Measurements from ENCODE around the gene ALDH4A1.

Gene ALDH4A1

GRCh38 chr1:18943162-18943561 lies 40.8 kb upstream of the ALDH4A1 start:
- TF ChIP-seq, protein P1, sequence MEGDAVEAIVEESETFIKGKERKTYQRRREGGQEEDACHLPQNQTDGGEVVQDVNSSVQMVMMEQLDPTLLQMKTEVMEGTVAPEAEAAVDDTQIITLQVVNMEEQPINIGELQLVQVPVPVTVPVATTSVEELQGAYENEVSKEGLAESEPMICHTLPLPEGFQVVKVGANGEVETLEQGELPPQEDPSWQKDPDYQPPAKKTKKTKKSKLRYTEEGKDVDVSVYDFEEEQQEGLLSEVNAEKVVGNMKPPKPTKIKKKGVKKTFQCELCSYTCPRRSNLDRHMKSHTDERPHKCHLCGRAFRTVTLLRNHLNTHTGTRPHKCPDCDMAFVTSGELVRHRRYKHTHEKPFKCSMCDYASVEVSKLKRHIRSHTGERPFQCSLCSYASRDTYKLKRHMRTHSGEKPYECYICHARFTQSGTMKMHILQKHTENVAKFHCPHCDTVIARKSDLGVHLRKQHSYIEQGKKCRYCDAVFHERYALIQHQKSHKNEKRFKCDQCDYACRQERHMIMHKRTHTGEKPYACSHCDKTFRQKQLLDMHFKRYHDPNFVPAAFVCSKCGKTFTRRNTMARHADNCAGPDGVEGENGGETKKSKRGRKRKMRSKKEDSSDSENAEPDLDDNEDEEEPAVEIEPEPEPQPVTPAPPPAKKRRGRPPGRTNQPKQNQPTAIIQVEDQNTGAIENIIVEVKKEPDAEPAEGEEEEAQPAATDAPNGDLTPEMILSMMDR (IDR thresholded peaks at IDR 0.05; ENCODE audit: borderline replicate concordance, insufficient read depth, low read depth, low read length) = no peak
- H3K4me3 ChIP-seq (ENCODE audit: low read depth, low read length) = no peak overlapping the region

- TF ChIP-seq, protein P1 (IDR thresholded peaks at IDR 0.05; ENCODE audit: borderline replicate concordance, insufficient read depth, low read depth, low read length) = no peak
- no peak overlapping the region for H3K4me3 ChIP-seq (ENCODE audit: low read depth, low read length)
Observed at GRCh38 chr1:18942340-18942739, 40.0 kb upstream of the ALDH4A1 start.

DNA sequence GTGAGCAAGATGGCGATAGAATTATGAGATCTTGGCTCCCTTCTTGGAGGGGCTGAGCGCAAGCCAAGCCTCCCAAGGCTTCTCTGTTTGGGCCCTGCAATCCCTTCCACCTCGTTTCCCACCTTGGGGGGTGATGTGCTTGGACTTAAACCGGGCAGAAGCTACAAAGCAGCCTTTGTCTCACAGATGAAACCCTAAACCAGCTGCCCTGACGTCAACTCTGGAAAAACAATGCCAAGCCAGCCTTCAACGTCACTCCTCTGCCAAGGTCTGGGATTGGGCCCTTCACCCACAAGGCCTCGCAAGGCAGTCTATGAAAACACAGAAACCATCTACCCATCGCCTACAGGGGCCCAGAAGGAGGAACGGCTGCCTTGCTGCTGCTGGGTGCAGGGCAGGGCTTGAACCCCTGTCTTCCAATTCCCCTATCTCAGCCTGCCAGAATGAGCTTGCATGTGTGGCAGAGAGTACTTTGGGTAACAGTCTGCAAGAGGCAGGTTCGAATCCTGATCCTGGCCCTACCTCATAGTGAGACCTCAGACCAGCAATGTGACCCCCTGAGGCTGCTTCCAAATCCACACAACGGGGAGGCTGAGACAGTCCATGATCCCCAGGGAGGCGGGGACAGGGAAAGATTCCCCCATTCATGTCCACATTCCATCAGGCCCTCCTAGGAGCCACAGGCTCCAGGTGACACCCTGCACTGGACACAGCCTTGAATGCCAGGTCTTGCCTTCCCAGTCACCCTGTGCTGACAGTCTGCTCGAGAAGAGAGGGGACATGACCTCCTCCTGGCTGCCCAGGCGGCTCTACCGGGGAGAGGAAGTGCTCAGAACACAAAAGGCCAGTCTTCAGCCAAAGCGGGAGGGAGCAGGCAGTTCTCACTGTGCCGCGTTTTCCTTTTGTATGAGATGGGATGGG lies 39.1 kb upstream of the ALDH4A1 start:
- TF ChIP-seq, protein P1 (IDR thresholded peaks at IDR 0.05; ENCODE audit: borderline replicate concordance, insufficient read depth, low read depth, low read length) = no peak
- H3K4me3 ChIP-seq (ENCODE audit: low read depth, low read length) = no peak overlapping the region

- no peak overlapping the region for H3K4me3 ChIP-seq (ENCODE audit: low read depth, low read length)
- TF ChIP-seq, protein P1 (IDR thresholded peaks at IDR 0.05; ENCODE audit: borderline replicate concordance, insufficient read depth, low read depth, low read length) = no peak
Observed at GRCh38 chr1:18940303-18941020, 38.1 kb upstream of the ALDH4A1 start.

GRCh38 chr1:18939398-18940302 lies 37.3 kb upstream of the ALDH4A1 start:
- no peak overlapping the region for H3K4me3 ChIP-seq (ENCODE audit: low read depth, low read length)

DNA sequence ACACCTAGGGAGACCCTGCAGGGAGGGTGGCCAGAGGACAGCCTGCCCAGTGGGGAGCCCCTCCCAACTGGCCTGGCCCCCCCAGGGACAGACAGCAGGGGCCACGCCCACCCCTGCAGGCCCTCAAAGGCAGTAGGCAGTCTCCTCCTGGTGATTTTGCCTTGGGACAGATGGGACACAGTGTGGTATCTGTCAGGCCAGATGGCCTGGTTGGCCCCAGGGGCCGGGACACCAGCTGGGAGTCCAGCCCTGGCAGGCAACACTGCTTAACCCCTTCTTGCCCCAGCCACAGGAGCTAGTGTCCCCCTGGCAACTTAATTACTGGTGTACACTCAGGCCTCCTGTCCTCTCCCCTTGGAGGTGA lies 36.3 kb upstream of the ALDH4A1 start:
- H3K4me3 ChIP-seq (ENCODE audit: low read depth, low read length) = no peak overlapping the region
- TF ChIP-seq, protein P1 (IDR thresholded peaks at IDR 0.05; ENCODE audit: borderline replicate concordance, insufficient read depth, low read depth, low read length) = no peak

More at GRCh38 chr1:18939398-18940302, 37.3 kb upstream of the ALDH4A1 start:
- TF ChIP-seq, protein P1 (IDR thresholded peaks at IDR 0.05; ENCODE audit: borderline replicate concordance, insufficient read depth, low read depth, low read length) = no peak

All from GM12875 (cell line).